GM23248 (cell line): Measurements from ENCODE around the gene IQSEC3.

Experiments
- EZH2 ChIP-seq: fragments of 200-600 bp; sonication (generic); IDR thresholded peaks from 2 replicates; pipeline ENCODE4 v1.6.1; 2018; ENCODE audit warnings: antibody characterized with exemption, mild to moderate bottlenecking; ENCODE audit not compliant: insufficient read depth, poor library complexity, severe bottlenecking
- EZH2phosphoT487 ChIP-seq: fragments of 200-600 bp; sonication (generic); IDR thresholded peaks from 2 replicates; pipeline ENCODE4 v1.6.1; 2018; ENCODE audit warnings: antibody characterized with exemption, moderate library complexity, mild to moderate bottlenecking, low read depth; ENCODE audit not compliant: insufficient read depth

GRCh38 chr12:131008-131407 lies 64.4 kb downstream of the IQSEC3 start:
- TF ChIP-seq EZH2 (no peak), EZH2phosphoT487 (no peak)
